ENCODE results near the gene RIBC1. TPM values are rescaled to one million over a fixed set of nuclear protein-coding genes. Genes with fewer than 3 reads are reported as not detected.
A peak's percentile ranks its signal among the peaks of the same experiment; 100 is the strongest.

The RIBC1 gene
- 0.38 to 0.99 TPM (median 0.60 TPM) in 3 replicates for total RNA-seq
- long read RNA-seq, partial matches to known transcripts: 1 of 1 reads
- long read RNA-seq, other reads (novel, unspliced or antisense): 0 of 1 reads

DNA sequence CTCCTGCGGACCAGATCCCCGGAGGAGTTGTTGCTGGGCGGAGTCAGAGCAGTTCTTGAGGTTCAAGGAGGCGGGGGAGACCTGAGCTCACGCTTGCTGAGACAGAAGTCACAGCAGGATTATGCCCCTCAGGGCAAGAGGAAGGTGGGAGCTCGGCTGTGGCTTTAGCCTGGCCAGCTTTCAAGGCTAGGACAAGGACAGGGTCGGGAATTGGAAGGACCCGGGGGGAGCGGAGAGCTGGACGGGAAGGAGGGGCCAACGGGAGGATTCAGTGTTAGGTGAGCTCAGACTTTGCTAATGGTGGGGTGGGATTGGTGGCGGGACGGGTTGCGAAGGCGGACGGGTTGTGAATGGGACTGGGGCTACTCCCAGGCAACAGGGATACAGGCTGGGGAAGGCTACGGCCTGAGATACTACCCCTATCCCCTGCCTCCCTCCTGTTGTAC lies at the start of gene RIBC1:
Gene RIBC1, plus strand, starts transcription at position 13 of the 446 bp plus-strand sequence. CDS start 3,404 bp downstream, outside the sequence.
- H3K4me3 Mint-ChIP-seq (ENCODE audit: unreplicated experiment): peak within 1 kb of the TSS; percentile 99
- H3K4me1 Mint-ChIP-seq (ENCODE audit: low read depth): peaks cover 19% of the 10 kb centered on the region
- H3K9me3 Mint-ChIP-seq (ENCODE audit: low read depth): peaks cover 6% of the 10 kb centered on the region
- H3K27ac Mint-ChIP-seq (ENCODE audit: unreplicated experiment): peak within 1 kb of the TSS; percentile 99
- H3K27me3 Mint-ChIP-seq (ENCODE audit: low read depth): no peaks in the 10 kb centered on the region
- TF ChIP-seq, protein P1, sequence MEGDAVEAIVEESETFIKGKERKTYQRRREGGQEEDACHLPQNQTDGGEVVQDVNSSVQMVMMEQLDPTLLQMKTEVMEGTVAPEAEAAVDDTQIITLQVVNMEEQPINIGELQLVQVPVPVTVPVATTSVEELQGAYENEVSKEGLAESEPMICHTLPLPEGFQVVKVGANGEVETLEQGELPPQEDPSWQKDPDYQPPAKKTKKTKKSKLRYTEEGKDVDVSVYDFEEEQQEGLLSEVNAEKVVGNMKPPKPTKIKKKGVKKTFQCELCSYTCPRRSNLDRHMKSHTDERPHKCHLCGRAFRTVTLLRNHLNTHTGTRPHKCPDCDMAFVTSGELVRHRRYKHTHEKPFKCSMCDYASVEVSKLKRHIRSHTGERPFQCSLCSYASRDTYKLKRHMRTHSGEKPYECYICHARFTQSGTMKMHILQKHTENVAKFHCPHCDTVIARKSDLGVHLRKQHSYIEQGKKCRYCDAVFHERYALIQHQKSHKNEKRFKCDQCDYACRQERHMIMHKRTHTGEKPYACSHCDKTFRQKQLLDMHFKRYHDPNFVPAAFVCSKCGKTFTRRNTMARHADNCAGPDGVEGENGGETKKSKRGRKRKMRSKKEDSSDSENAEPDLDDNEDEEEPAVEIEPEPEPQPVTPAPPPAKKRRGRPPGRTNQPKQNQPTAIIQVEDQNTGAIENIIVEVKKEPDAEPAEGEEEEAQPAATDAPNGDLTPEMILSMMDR (IDR thresholded peaks at IDR 0.05): no peak
- no peak for DNase-seq (ENCODE audit: low spot score)
- no peaks in the 10 kb centered on the region for H3K36me3 Mint-ChIP-seq (ENCODE audit: low read depth)

DNA sequence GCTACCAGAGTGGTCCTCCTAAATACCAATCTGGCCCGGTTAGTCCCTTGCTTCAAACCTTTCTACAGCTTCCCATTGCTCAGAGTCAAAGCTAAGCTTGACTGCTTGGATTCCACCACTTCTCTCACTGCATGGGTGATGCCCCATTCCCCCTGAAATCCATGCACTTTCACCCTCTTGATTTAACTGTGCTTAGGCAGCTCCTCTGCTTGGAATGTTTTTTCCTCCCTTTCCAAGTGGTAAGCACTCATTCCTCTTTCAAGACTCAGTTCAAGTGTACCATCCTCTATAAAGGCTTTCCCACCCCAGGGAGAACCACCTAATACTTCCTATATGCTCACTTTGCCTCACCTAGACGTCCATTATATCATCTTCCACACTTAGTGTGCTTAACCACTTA lies 49.4 kb upstream of the RIBC1 start:
- DNase-seq (ENCODE audit: low spot score): no peak
- Mint-ChIP-seq H3K4me1 (ENCODE audit: low read depth) (no peaks in the 10 kb centered on the region), H3K9me3 (ENCODE audit: low read depth) (peaks cover 10% of the 10 kb centered on the region), H3K36me3 (ENCODE audit: low read depth) (peaks cover under 1% of the 10 kb centered on the region), H3K4me3 (ENCODE audit: unreplicated experiment) (no peak overlapping the region), H3K27ac (ENCODE audit: unreplicated experiment) (no peak overlapping the region), H3K27me3 (ENCODE audit: low read depth) (no peaks in the 10 kb centered on the region)
- TF ChIP-seq, protein P1 (IDR thresholded peaks at IDR 0.05): no peak

DNA sequence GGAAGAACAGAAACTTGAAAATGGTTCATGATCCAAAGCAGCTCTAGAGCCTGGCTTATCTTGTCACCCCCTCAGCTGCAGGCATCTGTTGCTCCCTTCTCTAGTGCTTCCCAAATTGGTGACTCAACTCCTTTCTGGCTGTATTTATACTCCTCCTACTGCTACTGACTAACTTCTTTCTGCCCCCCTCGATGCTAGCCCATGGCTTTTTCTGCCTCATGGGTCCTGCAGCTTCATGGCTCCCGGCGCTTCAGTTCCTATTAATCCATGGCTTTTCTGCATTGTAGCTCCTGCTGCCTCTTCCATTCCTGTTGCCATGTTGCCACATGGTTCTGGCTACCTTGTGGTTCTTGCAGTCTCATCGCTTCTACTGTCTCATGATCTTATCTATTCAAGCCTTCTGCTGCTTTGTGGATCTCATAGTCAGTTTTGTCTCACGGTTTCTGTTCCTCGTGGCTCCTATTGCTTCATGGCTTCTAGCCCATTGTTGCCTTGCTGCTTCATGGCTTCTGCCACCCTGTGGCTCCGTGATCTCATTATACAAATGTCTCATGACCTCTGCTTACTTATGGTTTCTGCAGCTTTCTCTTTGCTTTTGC lies 48.4 kb upstream of the RIBC1 start:
- peaks cover 2% of the 10 kb centered on the region for H3K36me3 Mint-ChIP-seq (ENCODE audit: low read depth)
- no peak for DNase-seq (ENCODE audit: low spot score)
- TF ChIP-seq, protein P1 (IDR thresholded peaks at IDR 0.05): no peak
- H3K9me3 Mint-ChIP-seq (ENCODE audit: low read depth): peaks cover 10% of the 10 kb centered on the region
- H3K27me3 Mint-ChIP-seq (ENCODE audit: low read depth): no peaks in the 10 kb centered on the region
- H3K4me1 Mint-ChIP-seq (ENCODE audit: low read depth): no peaks in the 10 kb centered on the region
- no peak overlapping the region for H3K27ac Mint-ChIP-seq (ENCODE audit: unreplicated experiment)
- H3K4me3 Mint-ChIP-seq (ENCODE audit: unreplicated experiment): no peak overlapping the region

DNA sequence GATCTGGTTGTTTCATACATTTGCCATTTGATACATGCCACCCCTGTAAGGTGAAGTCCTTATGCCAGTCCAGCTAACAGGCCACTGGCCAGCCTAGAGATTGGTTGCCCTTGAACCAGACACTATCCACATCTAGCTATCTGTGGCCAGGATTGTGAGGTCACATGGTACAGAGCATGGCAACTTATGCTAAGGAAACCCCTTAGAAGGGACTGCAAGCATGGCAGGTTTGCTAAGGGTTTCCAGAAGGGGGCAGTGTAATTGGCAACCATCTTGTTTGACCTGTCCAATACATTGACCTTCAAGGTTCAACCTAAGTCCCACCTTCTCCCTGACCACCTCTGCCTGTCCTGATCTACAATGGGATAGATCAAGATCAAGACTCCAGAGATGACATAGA lies 47.8 kb upstream of the RIBC1 start:
- TF ChIP-seq, protein P1 (IDR thresholded peaks at IDR 0.05): no peak
- Mint-ChIP-seq H3K9me3 (ENCODE audit: low read depth) (peaks cover 10% of the 10 kb centered on the region), H3K4me1 (ENCODE audit: low read depth) (no peaks in the 10 kb centered on the region), H3K36me3 (ENCODE audit: low read depth) (peaks cover 7% of the 10 kb centered on the region), H3K27ac (ENCODE audit: unreplicated experiment) (no peak overlapping the region), H3K4me3 (ENCODE audit: unreplicated experiment) (no peak overlapping the region), H3K27me3 (ENCODE audit: low read depth) (no peaks in the 10 kb centered on the region)
- DNase-seq (ENCODE audit: low spot score): no peak

DNA sequence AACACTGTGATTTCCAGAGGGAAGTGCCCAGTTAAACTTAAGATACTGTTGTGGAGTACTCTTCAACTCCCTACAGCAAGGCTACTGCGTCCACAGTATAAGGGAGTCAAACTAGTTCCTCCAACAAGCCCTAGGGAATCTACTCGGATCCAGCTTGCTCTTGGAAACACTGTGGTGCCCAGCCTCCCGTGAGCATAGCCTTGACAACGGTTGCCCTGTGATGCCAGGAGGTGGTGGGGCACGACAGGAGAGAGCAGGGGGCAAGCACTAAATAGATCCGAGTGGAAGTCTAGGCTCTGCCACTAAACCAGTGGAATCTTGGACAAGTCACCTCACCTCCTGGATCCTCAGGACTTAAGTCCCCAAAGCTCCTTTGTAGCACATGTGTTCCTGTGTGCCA lies 45.8 kb upstream of the RIBC1 start:
- TF ChIP-seq, protein P1 (IDR thresholded peaks at IDR 0.05): no peak
- DNase-seq (ENCODE audit: low spot score): no peak
- Mint-ChIP-seq H3K27ac (ENCODE audit: unreplicated experiment) (no peak overlapping the region), H3K4me3 (ENCODE audit: unreplicated experiment) (no peak overlapping the region), H3K9me3 (ENCODE audit: low read depth) (peaks cover 9% of the 10 kb centered on the region), H3K36me3 (ENCODE audit: low read depth) (peaks cover 20% of the 10 kb centered on the region), H3K4me1 (ENCODE audit: low read depth) (no peaks in the 10 kb centered on the region), H3K27me3 (ENCODE audit: low read depth) (no peaks in the 10 kb centered on the region)

Measured in chondrocyte (in vitro differentiated cells).